GM18507 (cell line): ENCODE results near the gene ADD3.

Experiments used
- DNase-seq: peaks from one replicate; pipeline ENCODE4 v3.0.0; 2011; ENCODE audit warnings: low read depth; ENCODE audit not compliant: insufficient read length; ENCODE audit errors: extremely low spot score
- FAIRE-seq: peaks from 2 replicates; lab custom pipeline; 2011; peaks lifted over from hg19 to GRCh38; lab: Jason Lieb, UNC

Gene ADD3

DNA sequence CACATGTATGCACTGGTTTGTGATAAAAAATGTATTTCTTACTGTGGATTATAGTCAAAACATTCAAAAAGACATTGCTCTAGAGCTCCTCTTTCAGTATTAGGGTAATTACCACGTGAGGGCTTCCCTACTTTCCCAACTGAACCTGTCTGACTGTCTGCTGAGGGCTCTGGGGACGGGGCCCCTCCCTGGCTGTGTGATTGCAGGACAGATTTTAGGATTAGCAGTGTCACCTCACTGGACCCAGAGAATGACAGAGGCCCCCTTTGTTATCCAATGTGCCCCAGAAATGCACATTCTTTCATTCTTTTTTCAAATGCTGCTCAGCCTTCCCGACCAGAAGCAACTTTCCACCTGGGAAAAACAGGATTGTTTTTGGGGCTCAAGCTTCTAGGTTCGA lies 156.1 kb downstream of the ADD3 start:
- FAIRE-seq (no peak), DNase-seq (no peak)

DNA sequence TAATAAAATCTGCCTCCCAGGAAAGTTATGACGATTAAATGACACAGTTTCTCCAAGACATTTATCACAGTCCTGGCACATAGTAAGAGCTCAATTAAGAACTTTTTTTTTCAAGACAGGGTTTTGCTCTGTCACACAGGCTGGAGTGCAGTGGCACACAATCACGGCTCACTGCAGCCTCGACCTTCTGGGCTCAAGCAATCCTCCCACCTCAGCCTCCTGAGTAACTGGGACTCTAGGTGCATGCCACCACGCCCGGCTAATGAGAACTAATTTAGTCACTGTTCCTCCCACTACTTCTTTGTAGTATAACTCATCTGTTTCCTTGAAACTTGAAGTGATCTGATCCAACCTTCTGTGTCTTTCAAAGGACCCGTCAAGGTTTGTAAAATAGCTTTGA lies 157.5 kb downstream of the ADD3 start:
- no peak for DNase-seq
- no peak for FAIRE-seq

DNA sequence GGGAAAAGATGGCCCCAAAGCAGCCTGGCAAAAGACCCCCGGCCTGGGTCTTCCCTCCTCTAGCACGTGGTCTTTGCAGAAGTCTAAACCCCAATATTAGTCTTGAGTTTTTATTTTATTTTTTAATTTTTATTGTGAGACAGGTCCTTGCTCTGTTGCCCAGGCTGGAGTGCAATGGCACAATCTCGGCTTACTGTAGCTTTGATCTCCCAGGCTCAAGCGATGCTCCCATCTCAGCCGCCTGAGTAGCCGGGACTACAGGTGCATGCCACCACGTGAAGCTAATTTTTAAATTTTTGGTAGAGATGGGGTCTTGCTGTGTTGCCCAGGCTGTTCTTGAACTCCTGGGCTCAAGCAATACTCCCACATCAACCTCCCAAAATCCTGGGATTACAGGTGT lies 159.4 kb downstream of the ADD3 start:
- DNase-seq (no peak), FAIRE-seq (no peak)

DNA sequence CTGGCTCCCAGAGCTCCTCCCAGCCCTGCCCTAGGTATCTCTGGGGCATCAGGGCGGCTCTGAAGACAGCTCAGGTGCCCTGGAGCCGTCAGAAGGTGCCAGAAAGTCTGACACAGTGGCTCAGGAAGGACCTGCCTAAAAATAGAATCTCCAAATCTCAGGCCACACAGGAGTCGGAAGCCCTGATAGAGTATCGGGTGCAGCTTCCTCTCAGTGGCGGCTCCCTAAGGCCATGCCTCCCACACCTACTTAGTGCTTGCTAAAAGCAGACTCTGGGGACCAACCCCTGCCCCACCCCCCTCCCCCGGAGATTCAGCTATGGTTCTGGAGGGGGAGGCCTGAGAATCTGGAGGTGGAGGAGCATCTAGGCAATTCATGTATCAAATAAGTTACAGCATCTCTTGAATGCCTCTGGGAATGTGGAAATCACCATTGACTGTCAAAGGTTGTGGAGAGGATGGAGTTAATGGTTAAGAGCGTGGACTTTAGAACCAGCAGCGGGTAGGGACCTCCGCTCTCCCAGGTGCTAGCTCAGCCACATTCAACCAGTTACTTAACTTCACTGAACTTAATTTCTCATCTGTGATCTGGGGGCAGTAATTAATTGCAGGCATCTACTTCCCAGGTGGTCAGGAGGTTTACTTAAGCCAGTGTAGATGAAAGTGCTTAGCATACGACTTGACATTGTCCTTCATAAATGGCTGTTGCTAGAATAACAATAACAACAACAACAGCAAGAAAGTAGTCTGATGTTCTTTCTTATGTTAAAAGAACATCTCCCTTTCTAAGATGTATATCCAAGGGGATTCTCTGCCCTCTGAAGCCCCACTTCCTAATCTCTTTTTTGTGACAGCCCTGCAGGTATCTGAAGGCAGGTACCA lies 161.1 kb downstream of the ADD3 start:
- DNase-seq, result no peak
- no peak for FAIRE-seq

DNA sequence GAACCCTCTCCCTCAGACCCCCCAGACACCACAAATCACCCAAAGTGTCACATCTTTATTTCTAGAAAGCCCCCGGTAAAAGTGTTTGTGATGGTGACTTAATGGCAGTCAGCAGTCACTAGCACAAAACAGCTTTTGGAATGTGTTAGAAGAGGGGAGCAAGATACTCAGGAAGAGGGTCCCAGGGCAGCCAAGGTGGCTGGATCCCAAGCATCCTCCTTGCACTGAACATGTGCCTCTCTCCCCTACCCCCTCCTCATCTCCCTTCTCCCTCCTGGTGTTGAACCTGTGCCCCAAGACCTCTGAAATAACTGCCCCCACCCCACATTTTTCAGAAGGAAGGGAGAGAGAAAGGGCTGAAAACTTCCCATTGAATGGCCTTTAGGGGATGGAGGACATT lies 161.8 kb downstream of the ADD3 start:
- FAIRE-seq, result no peak
- DNase-seq, result no peak

DNA sequence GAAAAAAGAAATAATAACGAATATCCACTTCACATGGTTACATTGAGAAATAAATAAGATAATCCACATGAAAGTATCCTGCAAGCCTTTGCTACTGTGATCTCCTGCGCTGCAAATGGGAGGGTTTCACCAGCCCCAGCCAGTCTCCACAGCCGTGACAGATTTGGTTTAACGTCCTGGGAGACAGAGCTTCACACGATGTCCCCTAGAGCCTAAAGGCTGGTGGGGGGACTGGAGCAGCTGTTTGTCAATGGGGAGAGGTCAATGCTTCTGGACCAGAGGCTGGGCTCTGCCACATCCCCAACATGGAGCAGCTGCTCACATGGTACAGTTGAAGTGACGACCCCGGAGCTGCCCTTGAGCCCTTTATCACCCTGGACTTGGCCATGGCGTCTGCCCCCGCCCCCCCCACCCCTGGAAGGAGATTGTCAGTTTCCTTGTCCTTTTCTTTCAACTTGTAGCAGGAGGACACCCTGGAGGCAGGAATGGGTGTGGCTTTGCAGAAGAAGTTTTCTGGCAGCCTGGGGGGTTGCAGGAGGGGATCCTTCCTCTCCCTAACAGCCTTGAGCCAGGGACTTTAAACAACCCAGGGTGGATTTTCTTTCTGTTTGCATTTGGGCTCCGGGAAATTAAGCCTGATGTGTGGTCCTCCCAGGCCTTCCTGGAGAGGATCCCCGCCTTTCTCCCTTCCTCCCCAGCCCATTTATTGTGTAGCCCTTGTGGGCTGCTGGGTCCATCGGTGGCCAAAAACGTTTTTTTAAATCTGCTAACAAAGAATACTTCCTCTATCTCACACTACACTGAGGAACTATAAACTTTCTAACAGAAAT lies 162.6 kb downstream of the ADD3 start:
- FAIRE-seq (no peak), DNase-seq (no peak)

DNA sequence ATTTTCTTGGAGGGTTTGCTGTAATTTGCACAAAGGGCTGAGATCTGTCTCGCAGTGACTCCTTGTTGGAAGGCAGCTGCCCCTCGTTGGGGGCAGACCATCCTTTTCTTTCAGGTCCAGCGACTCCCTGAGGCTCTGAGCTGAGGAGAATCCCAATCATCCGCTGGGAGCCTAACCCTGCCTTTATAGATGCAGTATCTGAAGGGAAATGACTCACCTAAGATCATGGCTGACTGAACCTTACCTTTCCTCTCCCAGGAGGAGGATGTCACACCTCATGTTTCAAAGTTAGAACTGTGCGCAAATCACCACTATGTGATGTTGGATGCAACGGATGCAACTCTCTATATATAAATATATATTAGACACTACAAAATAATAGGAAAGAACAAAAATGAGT lies 163.2 kb downstream of the ADD3 start:
- DNase-seq, result no peak
- no peak for FAIRE-seq

DNA sequence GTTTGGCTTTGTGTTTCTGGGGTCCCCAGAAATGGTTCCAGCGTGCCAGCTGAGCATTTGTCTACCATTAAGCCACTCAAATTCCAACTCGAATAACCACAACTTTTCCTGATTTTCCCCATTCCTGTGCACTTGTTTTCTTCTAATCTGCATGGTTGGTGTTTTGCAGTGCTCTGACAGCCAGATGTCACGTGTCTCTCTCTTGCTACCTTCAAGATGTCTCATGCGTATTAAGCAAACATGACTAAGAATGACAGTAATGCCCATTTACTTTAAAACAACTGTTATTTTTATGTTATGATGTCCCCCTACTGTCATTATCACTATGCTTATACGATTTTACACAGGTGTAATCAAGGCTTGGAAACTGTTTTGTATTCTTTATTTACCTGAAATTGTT lies 164.4 kb downstream of the ADD3 start:
- no peak for FAIRE-seq
- DNase-seq, result no peak

DNA sequence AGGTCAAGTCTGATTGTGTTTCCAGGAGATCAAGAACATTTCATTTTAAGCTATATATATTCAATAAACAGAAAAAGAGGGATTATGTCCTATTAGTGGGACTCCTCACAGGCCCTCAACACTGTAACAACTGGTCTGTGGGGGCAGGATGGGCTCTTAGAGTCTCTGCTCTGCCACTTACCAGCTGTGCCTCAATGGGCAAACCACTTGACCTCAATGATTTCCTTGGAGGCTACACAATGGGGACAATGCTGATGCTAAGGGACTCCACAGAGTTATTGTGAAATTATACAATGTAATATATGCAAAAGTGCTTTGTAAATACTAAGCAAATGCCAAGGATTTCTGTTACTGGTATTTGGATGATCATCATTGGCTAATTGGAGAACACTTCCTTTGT lies 166.4 kb downstream of the ADD3 start:
- DNase-seq (no peak), FAIRE-seq (no peak)

DNA sequence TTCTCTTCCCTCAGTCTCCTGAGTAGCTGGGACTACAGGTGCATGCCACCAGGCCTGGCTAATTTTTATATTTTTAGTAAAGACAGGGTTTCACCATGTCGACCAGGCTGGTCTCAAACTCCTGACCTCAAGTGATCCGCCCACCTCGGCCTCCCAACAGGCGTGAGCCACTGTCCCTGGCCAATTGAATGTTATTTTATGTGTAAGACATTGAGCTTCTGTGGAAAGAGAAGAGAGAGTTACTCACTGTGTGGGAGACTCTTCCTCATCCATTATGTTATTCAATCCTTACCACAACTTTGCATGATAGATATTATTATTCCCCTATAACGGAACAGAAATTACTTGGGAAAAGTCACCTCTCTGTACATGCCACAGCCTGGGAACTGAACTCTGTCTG lies 167.0 kb downstream of the ADD3 start:
- FAIRE-seq, result no peak

DNA sequence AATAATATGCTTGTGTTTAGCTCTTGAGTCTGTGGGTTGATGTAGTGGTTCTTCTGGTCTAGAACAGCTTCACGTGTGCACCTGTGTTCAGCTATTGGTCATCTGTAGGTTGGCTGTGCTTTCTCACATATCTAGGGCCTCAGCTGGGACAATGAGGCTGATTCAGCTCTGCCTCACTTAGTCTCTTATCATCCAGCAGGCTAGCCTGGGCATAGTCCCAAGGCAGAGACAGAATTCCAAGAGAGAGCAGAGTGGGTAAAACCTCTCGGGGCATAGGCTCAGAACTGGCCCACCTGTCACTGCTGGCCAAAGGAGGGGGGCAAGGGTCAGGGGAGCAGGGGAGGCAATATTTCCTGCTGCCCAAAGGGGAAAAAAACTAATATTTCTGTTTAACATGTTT lies 167.6 kb downstream of the ADD3 start:
- DNase-seq (no peak), FAIRE-seq (no peak)

More for the DNA sequence above, 167.0 kb downstream of the ADD3 start:
- DNase-seq, result no peak

DNA sequence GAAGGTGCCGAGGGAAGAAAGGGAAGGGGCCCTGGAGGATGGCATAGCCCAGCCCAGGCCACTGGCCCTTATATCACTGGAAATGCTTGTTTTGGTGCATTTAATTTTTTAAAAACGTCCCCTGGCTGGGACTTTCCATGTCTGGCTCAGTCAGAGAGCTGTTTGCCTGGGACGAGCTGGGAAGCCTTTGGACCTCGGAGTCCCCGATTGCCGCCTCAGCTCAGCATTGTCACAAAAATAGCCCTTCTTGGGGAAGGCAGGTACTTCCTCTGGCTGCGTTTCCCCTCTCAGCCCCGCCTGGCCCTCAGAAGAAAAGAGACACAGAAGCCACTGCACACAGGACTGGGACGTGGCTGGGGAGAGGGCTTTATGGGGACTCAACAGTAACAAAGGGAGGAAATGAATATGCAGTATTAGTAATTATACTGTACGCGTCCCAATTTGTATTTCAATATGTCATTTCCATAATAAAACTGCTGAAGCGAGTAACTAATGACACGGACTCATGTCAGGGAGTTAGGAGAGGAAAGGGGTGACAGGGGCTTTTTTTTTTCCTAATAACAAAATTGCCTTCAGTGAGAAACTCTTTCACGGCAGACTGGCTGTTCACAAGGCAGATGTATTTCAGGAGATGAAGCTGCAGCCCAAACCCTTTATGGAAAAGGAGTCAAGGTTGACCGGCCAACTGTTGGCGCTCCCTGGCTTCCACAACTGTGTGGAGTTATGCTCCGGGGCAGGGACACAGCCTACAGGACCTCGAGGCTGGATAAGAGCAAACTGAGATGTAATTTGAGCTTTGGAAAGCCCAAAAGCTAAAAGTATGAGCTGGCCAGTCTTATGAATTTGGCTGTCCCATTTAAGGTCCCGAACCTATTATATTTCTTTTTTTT lies 168.6 kb downstream of the ADD3 start:
- no peak for DNase-seq
- FAIRE-seq, result no peak

DNA sequence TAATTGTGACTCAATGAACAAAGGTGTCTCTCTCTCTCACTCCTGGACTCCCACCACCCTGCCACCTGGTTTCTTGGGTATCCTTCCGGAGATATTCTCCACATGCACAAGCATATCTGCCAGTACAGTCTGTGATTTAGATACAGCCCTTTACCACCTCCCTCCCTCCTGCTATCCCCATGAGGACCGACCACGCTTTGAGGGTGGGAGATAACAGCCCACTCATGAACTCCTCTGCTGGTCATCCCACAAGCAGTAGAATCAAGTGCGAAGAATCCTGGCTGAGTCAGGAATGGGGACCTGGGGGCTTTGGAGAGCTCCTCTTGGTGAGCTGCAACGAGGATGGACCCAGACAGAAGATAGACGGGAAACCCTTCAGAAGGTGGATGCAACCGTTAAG lies 171.4 kb downstream of the ADD3 start:
- no peak for DNase-seq
- no peak for FAIRE-seq

DNA sequence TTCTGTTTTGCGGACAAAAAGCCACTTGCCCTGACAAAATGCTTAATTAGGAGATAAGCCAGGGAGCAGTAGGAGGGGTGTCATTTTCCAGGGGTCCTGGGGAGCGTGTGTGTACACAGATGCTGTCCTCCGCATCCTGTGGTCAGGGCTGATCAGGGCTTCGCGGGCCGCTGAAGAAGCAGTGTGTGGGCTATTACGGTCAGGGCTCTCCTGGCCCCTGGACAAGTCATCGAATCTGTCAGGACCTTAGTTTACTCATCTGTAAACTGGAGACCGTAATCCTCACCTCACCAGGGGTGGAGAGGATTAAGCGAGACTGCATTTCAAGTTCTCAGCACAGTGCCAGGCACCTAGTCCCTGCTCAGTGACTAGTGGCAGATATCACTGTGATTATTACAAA lies 173.7 kb downstream of the ADD3 start:
- FAIRE-seq, result no peak
- no peak for DNase-seq

DNA sequence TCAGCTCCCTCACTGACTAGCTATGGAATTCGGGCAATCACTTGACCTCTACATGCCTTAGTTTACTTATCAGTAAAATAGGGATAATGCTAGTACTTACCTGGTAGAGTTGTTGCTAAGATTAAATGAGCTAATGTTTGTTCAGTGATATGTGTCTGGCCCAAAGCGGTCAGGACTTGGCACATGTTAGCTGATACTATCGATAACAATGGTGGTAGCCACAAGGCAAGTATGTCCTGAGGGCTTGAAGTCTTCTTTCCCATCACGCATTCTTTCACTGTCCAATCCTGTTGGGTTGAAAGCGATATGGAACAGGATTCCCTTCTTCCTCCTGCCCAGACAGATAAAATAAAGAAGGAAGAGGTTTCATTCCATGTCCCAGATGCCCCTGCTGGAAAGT lies 174.1 kb downstream of the ADD3 start:
- DNase-seq (no peak), FAIRE-seq (no peak)

DNA sequence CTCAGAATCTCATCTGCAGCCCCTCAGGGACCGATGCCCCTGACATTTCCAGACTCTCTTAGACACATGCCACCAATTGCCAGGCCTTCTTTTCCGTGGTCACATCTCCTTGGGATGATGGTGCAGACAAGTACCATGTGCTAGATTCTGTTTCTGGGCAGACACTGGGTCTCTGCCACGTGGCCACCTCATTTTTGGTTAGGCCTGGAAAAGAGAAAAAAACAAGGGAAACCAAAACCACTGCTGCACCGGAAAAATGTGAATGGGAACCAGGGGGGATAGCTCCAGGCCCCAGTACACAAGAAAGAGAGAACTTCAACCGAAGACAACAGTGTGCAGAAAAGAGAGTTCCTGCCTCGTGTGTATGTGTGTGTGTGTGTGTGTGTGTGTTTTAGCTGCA lies 176.6 kb downstream of the ADD3 start:
- no peak for FAIRE-seq

More for the DNA sequence above, 176.6 kb downstream of the ADD3 start:
- DNase-seq, result no peak
